NB4 (cell line): ENCODE results near the gene RAB19.

Experiments
- CTCF ChIP-seq: IDR thresholded peaks from one replicate; pipeline ENCODE4 v1.5.1; 2012; ENCODE audit warnings: low read depth, low read length
- MYC ChIP-seq: IDR thresholded peaks from 2 replicates; pipeline ENCODE4 v1.6.1; 2011; ENCODE audit warnings: low read depth, low read length
- POLR2A ChIP-seq: IDR thresholded peaks from 2 replicates; pipeline ENCODE4 v1.6.1; 2011; ENCODE audit warnings: mild to moderate bottlenecking; ENCODE audit not compliant: insufficient read length; ENCODE audit errors: extremely low read depth

- no peak for TF ChIP-seq MYC
- TF ChIP-seq CTCF = no peak
- TF ChIP-seq POLR2A = no peak
Observed at GRCh38 chr7:140416560-140416959, 12.7 kb downstream of the RAB19 start.
